ENCODE measurements around the gene SNX17. TPM values are rescaled to one million over a fixed set of nuclear protein-coding genes. Genes with fewer than 3 reads are reported as not detected.

The SNX17 gene
- total RNA-seq, 1 experiment from 2014 or later = 90.5 TPM

DNA sequence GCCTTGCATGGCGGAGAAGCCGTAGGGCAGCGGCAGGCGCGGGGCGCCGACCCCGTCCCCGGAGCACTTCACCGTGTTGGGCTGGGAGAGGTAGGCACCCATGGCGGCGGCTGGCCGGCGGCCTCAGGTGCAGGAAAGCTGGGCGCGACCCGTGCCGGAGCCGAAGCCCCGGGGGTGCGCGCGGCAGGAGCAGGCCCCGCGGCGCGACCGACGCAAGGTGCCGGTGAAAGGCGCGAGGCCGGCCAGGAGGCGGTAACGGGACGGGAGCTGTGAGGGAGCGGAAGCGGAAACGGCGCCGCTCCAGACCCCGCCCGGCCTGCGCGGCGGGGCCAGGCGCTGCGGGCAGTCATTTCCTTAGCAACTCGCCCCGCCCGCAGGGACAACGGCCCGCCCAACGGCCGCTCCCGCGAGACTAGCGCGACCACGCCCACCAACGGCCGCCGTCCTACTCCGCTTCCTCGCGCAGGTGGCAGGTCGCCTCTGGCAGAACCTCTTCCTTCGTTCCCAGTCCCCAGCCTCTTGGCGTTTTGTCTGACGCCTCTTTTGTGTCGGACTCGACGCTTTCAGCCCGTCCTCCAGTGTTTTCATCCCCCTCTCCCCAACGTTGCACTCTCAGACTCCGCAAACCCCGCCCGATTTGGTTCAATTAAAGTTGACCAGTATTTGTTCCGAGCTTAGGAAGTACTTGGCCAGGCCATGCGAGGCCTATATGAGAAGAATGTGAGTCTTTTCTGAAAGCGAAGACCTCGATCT lies 39.1 kb downstream of the SNX17 start, which contains the start of gene PPM1G:
Gene PPM1G, minus strand, starts transcription at position 271 of the 753 bp plus-strand sequence. Its CDS starts 169 bp downstream, at position 102.
- peak; percentile 94 for ATAC-seq
- TF ChIP-seq POLR2AphosphoS5 (IDR thresholded peaks at IDR 0.05; ENCODE audit: low read depth, low read length) (peak; percentile 99), ZFX (IDR thresholded peaks at IDR 0.05) (peak; percentile 86), TCF7L2 (IDR thresholded peaks at IDR 0.05; ENCODE audit: borderline replicate concordance, extremely low read depth, insufficient read depth, insufficient read length) (no peak), SP1 (IDR thresholded peaks at IDR 0.05; ENCODE audit: low read depth) (peak; percentile 79), YY1 (IDR thresholded peaks at IDR 0.05; ENCODE audit: extremely low read depth, insufficient replicate concordance, low read depth, low read length) (no peak), POLR2A (IDR thresholded peaks at IDR 0.05; ENCODE audit: borderline replicate concordance, extremely low read depth, insufficient read depth, insufficient read length) (peak; percentile 90), RAD21 (IDR thresholded peaks at IDR 0.05; ENCODE audit: low read depth) (no peak), ZBTB33 (IDR thresholded peaks at IDR 0.05; ENCODE audit: extremely low read depth, insufficient replicate concordance, low read length) (peak; percentile 95), EZH2phosphoT487 (IDR thresholded peaks at IDR 0.05; ENCODE audit: borderline replicate concordance) (no peak), EZH2 (IDR thresholded peaks at IDR 0.05) (no peak), ZNF274 (IDR thresholded peaks at IDR 0.05; ENCODE audit: low read depth, low read length) (no peak), CBX3 (IDR thresholded peaks at IDR 0.05; ENCODE audit: low read depth) (peak; percentile 49; the same call in 1 of the 2 replicates), ATF3 (IDR thresholded peaks at IDR 0.05) (no peak), CEBPB (IDR thresholded peaks at IDR 0.05; ENCODE audit: low read depth) (no peak), ELF1 (IDR thresholded peaks at IDR 0.05; ENCODE audit: borderline replicate concordance, low read depth) (peak; percentile 46; the same call in 1 of the 2 replicates), EGR1 (IDR thresholded peaks at IDR 0.05; ENCODE audit: low read depth) (0 out of 2 replicates have a peak, but pooled peaks have one; percentile 37), JUND (IDR thresholded peaks at IDR 0.05) (no peak)
- TF ChIP-seq, protein P1, sequence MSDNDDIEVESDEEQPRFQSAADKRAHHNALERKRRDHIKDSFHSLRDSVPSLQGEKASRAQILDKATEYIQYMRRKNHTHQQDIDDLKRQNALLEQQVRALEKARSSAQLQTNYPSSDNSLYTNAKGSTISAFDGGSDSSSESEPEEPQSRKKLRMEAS (IDR thresholded peaks at IDR 0.05) = peak; percentile 93
- TF ChIP-seq, protein P2, sequence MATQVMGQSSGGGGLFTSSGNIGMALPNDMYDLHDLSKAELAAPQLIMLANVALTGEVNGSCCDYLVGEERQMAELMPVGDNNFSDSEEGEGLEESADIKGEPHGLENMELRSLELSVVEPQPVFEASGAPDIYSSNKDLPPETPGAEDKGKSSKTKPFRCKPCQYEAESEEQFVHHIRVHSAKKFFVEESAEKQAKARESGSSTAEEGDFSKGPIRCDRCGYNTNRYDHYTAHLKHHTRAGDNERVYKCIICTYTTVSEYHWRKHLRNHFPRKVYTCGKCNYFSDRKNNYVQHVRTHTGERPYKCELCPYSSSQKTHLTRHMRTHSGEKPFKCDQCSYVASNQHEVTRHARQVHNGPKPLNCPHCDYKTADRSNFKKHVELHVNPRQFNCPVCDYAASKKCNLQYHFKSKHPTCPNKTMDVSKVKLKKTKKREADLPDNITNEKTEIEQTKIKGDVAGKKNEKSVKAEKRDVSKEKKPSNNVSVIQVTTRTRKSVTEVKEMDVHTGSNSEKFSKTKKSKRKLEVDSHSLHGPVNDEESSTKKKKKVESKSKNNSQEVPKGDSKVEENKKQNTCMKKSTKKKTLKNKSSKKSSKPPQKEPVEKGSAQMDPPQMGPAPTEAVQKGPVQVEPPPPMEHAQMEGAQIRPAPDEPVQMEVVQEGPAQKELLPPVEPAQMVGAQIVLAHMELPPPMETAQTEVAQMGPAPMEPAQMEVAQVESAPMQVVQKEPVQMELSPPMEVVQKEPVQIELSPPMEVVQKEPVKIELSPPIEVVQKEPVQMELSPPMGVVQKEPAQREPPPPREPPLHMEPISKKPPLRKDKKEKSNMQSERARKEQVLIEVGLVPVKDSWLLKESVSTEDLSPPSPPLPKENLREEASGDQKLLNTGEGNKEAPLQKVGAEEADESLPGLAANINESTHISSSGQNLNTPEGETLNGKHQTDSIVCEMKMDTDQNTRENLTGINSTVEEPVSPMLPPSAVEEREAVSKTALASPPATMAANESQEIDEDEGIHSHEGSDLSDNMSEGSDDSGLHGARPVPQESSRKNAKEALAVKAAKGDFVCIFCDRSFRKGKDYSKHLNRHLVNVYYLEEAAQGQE (IDR thresholded peaks at IDR 0.05; ENCODE audit: low read depth) = no peak

More for the DNA sequence above, 39.1 kb downstream of the SNX17 start, which contains the start of gene PPM1G:
- intact Hi-C loops (cut with micrococcal nuclease) = loop anchor here (2.0 to 5.0 kb wide), 3 partner anchors 19 to 253 kb away; partner anchors contain the start of genes CCDC121, GPN1, NRBP1 and SLC4A1AP
- Histone ChIP-seq H3K4me3 (replicated peaks in 1 of 2; ENCODE audit: low read depth in 1 of 2, low read length in 2 of 2) (peak within 1 kb of the TSS; percentile 97 to 98), H3K27me3 (ENCODE audit: insufficient read depth, low read length) (no peaks in the 10 kb centered on the region), H3K27ac (ENCODE audit: low read depth, low read length) (peak within 1 kb of the TSS; percentile 91), H3K9ac (ENCODE audit: low read length) (peak within 1 kb of the TSS; percentile 98), H3K4me1 (ENCODE audit: control insufficient read depth in 1 of 2, insufficient read depth in 2 of 2, low read length in 2 of 2) (peaks cover under 1 to 23% of the 10 kb centered on the region in 2 experiments; a peak in 3 of 4 replicates), H3K4me2 (ENCODE audit: low read length) (peak within 1 kb of the TSS; percentile 84), H3K9me2 (ENCODE audit: insufficient read depth) (no peaks in the 10 kb centered on the region), H3K36me3 (ENCODE audit: control insufficient read depth in 1 of 2, insufficient read depth in 2 of 2, low read length in 2 of 2) (peaks cover 4 to 13% of the 10 kb centered on the region in 2 experiments; a peak in 3 of 4 replicates), H4K20me1 (ENCODE audit: insufficient read depth) (peaks cover 8% of the 10 kb centered on the region; the same call in 1 of the 2 replicates), H3K9me3 (ENCODE audit: control insufficient read depth in 1 of 2, insufficient read depth in 1 of 2, low read depth in 1 of 2, low read length in 2 of 2) (no peaks in the 10 kb centered on the region), H2AFZ (ENCODE audit: low read depth, low read length, poor library complexity, severe bottlenecking) (no peak within 1 kb of the TSS), H3K79me2 (ENCODE audit: insufficient read depth, low read length) (peaks cover 49% of the 10 kb centered on the region)
- BruUV-seq (replicated peaks) = no TSS peak
- ChIA-PET POLR2A (interaction anchor here (0.8 to 2.6 kb wide), 5 partner anchors 10 to 187 kb away, joined by 3 to 22 read pairs (median 3); partner anchors contain the start of gene NRBP1), CTCF (interaction anchor here (0.6 to 3.1 kb wide), 3 partner anchors 21 to 273 kb away, joined by 3 to 22 read pairs (median 3); no protein-coding TSS in a partner anchor), RAD21 (ENCODE audit: low non-redundant PET in 1 of 2, low total read pairs in 2 of 2, uncharacterized antibody in 2 of 2, unreplicated experiment in 2 of 2) (interaction anchor here in 1 of 2 experiments (1.2 kb wide), 1 partner anchor 19 kb away, joined by 4 read pairs; the partner anchor contains the start of gene NRBP1)
- peak; percentile 82 for DNase-seq (ENCODE audit: low read depth, low spot score)
